Measurements from ENCODE around the gene CDH18.

The CDH18 gene

GRCh38 chr5:19745247-19745646, 242.8 kb downstream of the CDH18 start:
- ChIA-PET CTCF (no interaction called here), POLR2A (ENCODE audit: low non-redundant PET) (no interaction called here)
- no peak overlapping the region for H3K27ac ChIP-seq
- no peak for DNase-seq (ENCODE audit: low spot score)
- TF ChIP-seq CTCF (conservative IDR thresholded peaks at IDR 0.05; ENCODE audit: low read depth) = no peak

- POLR2A ChIA-PET (ENCODE audit: low non-redundant PET) = no interaction called here
- no peak for TF ChIP-seq CTCF (conservative IDR thresholded peaks at IDR 0.05; ENCODE audit: low read depth)
- no peak for DNase-seq (ENCODE audit: low spot score)
- CTCF ChIA-PET = no interaction called here
- H3K27ac ChIP-seq = no peak overlapping the region
These were observed 248.3 kb downstream of the CDH18 start for GRCh38 chr5:19739671-19740070.

GRCh38 chr5:19734776-19735175, 253.2 kb downstream of the CDH18 start:
- ChIA-PET CTCF (interaction anchor here (0.7 kb wide), 1 partner anchor 23 kb away, joined by 3 read pairs; no protein-coding TSS in a partner anchor), POLR2A (ENCODE audit: low non-redundant PET) (no interaction called here)
- TF ChIP-seq CTCF (conservative IDR thresholded peaks at IDR 0.05; ENCODE audit: low read depth) = no peak
- no peak overlapping the region for H3K27ac ChIP-seq
- peak; percentile 9 for DNase-seq (ENCODE audit: low spot score)

- POLR2A ChIA-PET (ENCODE audit: low non-redundant PET) = no interaction called here
- DNase-seq (ENCODE audit: low spot score) = no peak
- no peak for TF ChIP-seq CTCF (conservative IDR thresholded peaks at IDR 0.05; ENCODE audit: low read depth)
- CTCF ChIA-PET = interaction anchor here (0.6 kb wide), 1 partner anchor 91 kb away, joined by 3 read pairs; no protein-coding TSS in a partner anchor
- no peak overlapping the region for H3K27ac ChIP-seq
These were observed 254.1 kb downstream of the CDH18 start for GRCh38 chr5:19733612-19734495.

GRCh38 chr5:19728571-19728970, 259.4 kb downstream of the CDH18 start:
- ChIA-PET CTCF (no interaction called here), POLR2A (ENCODE audit: low non-redundant PET) (no interaction called here)
- DNase-seq (ENCODE audit: low spot score) = no peak
- no peak overlapping the region for H3K27ac ChIP-seq
- TF ChIP-seq CTCF (conservative IDR thresholded peaks at IDR 0.05; ENCODE audit: low read depth) = no peak

GRCh38 chr5:19719109-19719508, 268.9 kb downstream of the CDH18 start:
- no peak for TF ChIP-seq CTCF (conservative IDR thresholded peaks at IDR 0.05; ENCODE audit: low read depth)
- CTCF ChIA-PET = no interaction called here
- POLR2A ChIA-PET (ENCODE audit: low non-redundant PET) = no interaction called here

More at GRCh38 chr5:19719109-19719508, 268.9 kb downstream of the CDH18 start:
- no peak overlapping the region for H3K27ac ChIP-seq
- DNase-seq (ENCODE audit: low spot score) = no peak

Measured in RWPE1 (cell line).